Astrocyte (in vitro differentiated cells and primary cell): ENCODE measurements around the gene PCSK2. TPM values are rescaled to one million over a fixed set of nuclear protein-coding genes. Genes with fewer than 3 reads are reported as not detected.

ENCODE experiments used
- DNase-seq: peaks from one replicate; pipeline ENCODE4 v3.0.0-alpha.2; 2010; ENCODE audit warnings: low read depth
- FAIRE-seq: peaks from 2 replicates; lab custom pipeline; 2011; peaks lifted over from hg19 to GRCh38; lab: Jason Lieb, UNC
- H2AFZ ChIP-seq: 2 replicates; pipeline ENCODE4 v1.6.0; 2012; ENCODE audit warnings: low read depth, low read length, inconsistent platforms
- H3K27ac ChIP-seq: 2 replicates; pipeline ENCODE4 v1.5.1; 2011; ENCODE audit warnings: low read depth, low read length, inconsistent platforms
- H3K27me3 ChIP-seq: 2 replicates; pipeline ENCODE4 v1.6.0; 2011; ENCODE audit warnings: low read length, inconsistent platforms; ENCODE audit not compliant: insufficient read depth
- H3K36me3 ChIP-seq: 2 replicates; pipeline ENCODE4 v1.5.1; 2011; ENCODE audit warnings: low read length, inconsistent platforms; ENCODE audit not compliant: insufficient read depth
- H3K4me1 ChIP-seq: 2 replicates; pipeline ENCODE4 v1.5.1; 2011; ENCODE audit warnings: low read length, inconsistent platforms; ENCODE audit not compliant: insufficient read depth
- H3K4me2 ChIP-seq: 2 replicates; pipeline ENCODE4 v1.6.0; 2012; ENCODE audit warnings: low read length, inconsistent platforms
- H3K4me3 ChIP-seq: 2 replicates; pipeline ENCODE4 v1.5.1; 2011; ENCODE audit warnings: low read depth, mild to moderate bottlenecking, low read length, inconsistent platforms; ENCODE audit not compliant: insufficient read depth
- H3K79me2 ChIP-seq: 2 replicates; pipeline ENCODE4 v1.6.0; 2012; ENCODE audit warnings: mild to moderate bottlenecking, low read length, inconsistent platforms; ENCODE audit not compliant: insufficient read depth
- H3K9ac ChIP-seq: 2 replicates; pipeline ENCODE4 v1.6.0; 2012; ENCODE audit warnings: mild to moderate bottlenecking, low read length, inconsistent platforms
- H3K9me3 ChIP-seq: 2 replicates; pipeline ENCODE4 v1.5.1; 2012; ENCODE audit warnings: low read depth, mild to moderate bottlenecking, low read length, inconsistent platforms; ENCODE audit not compliant: insufficient read depth
- H4K20me1 ChIP-seq: 2 replicates; pipeline ENCODE4 v1.6.0; 2012; ENCODE audit warnings: low read length, inconsistent platforms; ENCODE audit not compliant: insufficient read depth
- H3K27ac Mint-ChIP-seq: one replicate; pipeline ENCODE4 v1.8.0; 2021; ENCODE audit warnings: mild to moderate bottlenecking, mixed read lengths; ENCODE audit not compliant: unreplicated experiment
- H3K27me3 Mint-ChIP-seq: one replicate; pipeline ENCODE4 v1.8.0; 2021; ENCODE audit warnings: low read depth, mixed read lengths; ENCODE audit not compliant: unreplicated experiment
- H3K36me3 Mint-ChIP-seq: one replicate; pipeline ENCODE4 v1.8.0; 2021; ENCODE audit warnings: low read depth, mixed read lengths; ENCODE audit not compliant: unreplicated experiment
- H3K4me1 Mint-ChIP-seq: one replicate; pipeline ENCODE4 v1.8.0; 2021; ENCODE audit warnings: low read depth, mixed read lengths; ENCODE audit not compliant: unreplicated experiment
- H3K4me3 Mint-ChIP-seq: one replicate; pipeline ENCODE4 v1.8.0; 2021; ENCODE audit warnings: mild to moderate bottlenecking, moderate library complexity, mixed read lengths; ENCODE audit not compliant: unreplicated experiment
- H3K9me3 Mint-ChIP-seq: one replicate; pipeline ENCODE4 v1.8.0; 2021; ENCODE audit warnings: mild to moderate bottlenecking, mixed read lengths; ENCODE audit not compliant: unreplicated experiment
- EZH2 ChIP-seq: IDR thresholded peaks from 2 replicates; pipeline ENCODE4 v1.6.1; 2012; ENCODE audit warnings: mild to moderate bottlenecking, low read length, inconsistent platforms; ENCODE audit not compliant: insufficient read depth
- total RNA-seq: library from RNA; stranded (reverse); gene quantifications from 2 replicates; pipeline ENCODE4 v1.2.1, GENCODE V29; 2021
- TF ChIP-seq, protein P1 (sequence below): IDR thresholded peaks from 2 replicates; pipeline ENCODE4 v1.5.1; 2011; ENCODE audit warnings: low read depth, mild to moderate bottlenecking, inconsistent platforms, low read length, moderate library complexity; ENCODE audit not compliant: insufficient read depth

Gene PCSK2
- total RNA-seq, 1 donor from 2014 or later = not detected

DNA sequence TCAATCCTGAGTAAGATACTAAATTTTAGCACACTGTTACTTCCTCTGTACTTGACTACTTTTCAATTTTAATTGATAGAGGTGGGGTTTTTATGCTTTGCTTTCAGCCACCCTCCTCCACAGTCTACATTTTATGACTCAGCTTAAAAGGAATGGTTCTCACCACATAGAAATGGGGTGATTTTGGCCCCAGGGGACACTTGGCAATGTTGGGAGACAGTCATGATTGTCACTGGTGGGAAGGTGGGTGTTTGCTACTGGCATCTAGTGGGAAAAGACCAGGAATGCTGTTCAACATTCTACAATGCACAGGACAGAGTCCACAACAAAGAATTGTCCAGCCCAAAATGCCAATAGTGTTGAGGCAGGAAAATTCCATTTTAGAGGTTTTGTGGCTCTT lies 71.3 kb downstream of the PCSK2 start:
- H4K20me1 ChIP-seq = no peaks in the 10 kb centered on the region
- no peaks in the 10 kb centered on the region for H3K9me3 ChIP-seq
- H3K4me2 ChIP-seq = no peak overlapping the region
- Mint-ChIP-seq H3K27ac (peak overlapping the region; percentile 4), H3K36me3 (no peaks in the 10 kb centered on the region), H3K4me3 (no peak overlapping the region), H3K9me3 (no peaks in the 10 kb centered on the region), H3K27me3 (no peaks in the 10 kb centered on the region), H3K4me1 (no peaks in the 10 kb centered on the region)
- H2AFZ ChIP-seq = no peak overlapping the region
- FAIRE-seq = no peak
- no peak overlapping the region for H3K4me3 ChIP-seq
- H3K27ac ChIP-seq = no peak overlapping the region
- DNase-seq = no peak
- no peaks in the 10 kb centered on the region for H3K79me2 ChIP-seq
- no peak for TF ChIP-seq EZH2
- TF ChIP-seq, protein P1, sequence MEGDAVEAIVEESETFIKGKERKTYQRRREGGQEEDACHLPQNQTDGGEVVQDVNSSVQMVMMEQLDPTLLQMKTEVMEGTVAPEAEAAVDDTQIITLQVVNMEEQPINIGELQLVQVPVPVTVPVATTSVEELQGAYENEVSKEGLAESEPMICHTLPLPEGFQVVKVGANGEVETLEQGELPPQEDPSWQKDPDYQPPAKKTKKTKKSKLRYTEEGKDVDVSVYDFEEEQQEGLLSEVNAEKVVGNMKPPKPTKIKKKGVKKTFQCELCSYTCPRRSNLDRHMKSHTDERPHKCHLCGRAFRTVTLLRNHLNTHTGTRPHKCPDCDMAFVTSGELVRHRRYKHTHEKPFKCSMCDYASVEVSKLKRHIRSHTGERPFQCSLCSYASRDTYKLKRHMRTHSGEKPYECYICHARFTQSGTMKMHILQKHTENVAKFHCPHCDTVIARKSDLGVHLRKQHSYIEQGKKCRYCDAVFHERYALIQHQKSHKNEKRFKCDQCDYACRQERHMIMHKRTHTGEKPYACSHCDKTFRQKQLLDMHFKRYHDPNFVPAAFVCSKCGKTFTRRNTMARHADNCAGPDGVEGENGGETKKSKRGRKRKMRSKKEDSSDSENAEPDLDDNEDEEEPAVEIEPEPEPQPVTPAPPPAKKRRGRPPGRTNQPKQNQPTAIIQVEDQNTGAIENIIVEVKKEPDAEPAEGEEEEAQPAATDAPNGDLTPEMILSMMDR = no peak
- no peaks in the 10 kb centered on the region for H3K27me3 ChIP-seq
- no peaks in the 10 kb centered on the region for H3K4me1 ChIP-seq
- H3K36me3 ChIP-seq = no peaks in the 10 kb centered on the region
- no peak overlapping the region for H3K9ac ChIP-seq

DNA sequence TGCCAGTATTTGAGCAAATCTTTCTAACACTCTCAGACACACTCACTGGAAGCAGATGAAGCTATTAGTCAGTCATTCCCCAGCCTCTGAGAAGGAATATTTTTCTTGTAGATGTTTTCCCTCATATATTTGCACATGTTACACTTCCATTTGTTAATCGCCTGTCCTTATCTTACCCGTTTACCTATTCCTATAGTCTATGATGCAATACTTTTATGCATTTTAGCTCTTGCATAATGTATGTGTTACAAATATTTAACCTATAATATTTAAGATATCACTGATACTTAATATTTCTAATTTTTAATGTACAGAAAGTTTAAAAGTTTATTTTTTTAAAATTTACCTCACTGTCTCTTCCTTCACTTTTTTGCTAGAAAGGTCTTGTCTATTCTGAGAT lies 71.9 kb downstream of the PCSK2 start:
- Histone ChIP-seq H3K4me3 (no peak overlapping the region), H3K27ac (no peak overlapping the region), H3K27me3 (no peaks in the 10 kb centered on the region), H3K79me2 (no peaks in the 10 kb centered on the region), H3K4me1 (no peaks in the 10 kb centered on the region), H3K4me2 (no peak overlapping the region), H3K9me3 (no peaks in the 10 kb centered on the region), H3K9ac (no peak overlapping the region), H2AFZ (no peak overlapping the region), H3K36me3 (no peaks in the 10 kb centered on the region), H4K20me1 (no peaks in the 10 kb centered on the region)
- no peak for FAIRE-seq
- no peak for DNase-seq
- H3K27me3 Mint-ChIP-seq = no peaks in the 10 kb centered on the region
- no peaks in the 10 kb centered on the region for H3K36me3 Mint-ChIP-seq
- H3K27ac Mint-ChIP-seq = no peak overlapping the region
- no peak overlapping the region for H3K4me3 Mint-ChIP-seq
- TF ChIP-seq, protein P1 = no peak
- no peak for TF ChIP-seq EZH2
- no peaks in the 10 kb centered on the region for H3K9me3 Mint-ChIP-seq
- H3K4me1 Mint-ChIP-seq = no peaks in the 10 kb centered on the region

DNA sequence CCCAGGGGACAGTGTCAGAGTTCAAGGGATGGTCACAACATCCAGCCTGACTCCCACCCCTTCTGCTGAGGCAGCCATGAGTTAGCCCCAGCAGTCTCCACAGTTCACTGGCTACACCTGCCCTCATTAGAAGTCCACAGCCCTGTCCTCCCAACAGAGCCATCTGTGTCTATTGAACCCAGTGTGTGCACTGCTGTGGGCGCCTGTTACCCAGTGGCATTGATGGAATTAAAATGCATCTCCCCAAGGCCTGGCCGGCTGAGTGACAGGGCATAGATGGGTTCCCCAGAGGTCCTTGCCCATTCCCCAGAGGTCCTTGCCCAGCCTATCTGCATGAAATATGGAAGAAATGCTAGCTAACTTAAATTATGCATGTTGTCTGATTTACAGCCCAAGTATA lies 73.3 kb downstream of the PCSK2 start:
- H3K4me3 ChIP-seq = no peak overlapping the region
- DNase-seq = no peak
- Mint-ChIP-seq H3K27me3 (no peaks in the 10 kb centered on the region), H3K9me3 (no peaks in the 10 kb centered on the region), H3K4me1 (no peaks in the 10 kb centered on the region), H3K27ac (no peak overlapping the region), H3K36me3 (no peaks in the 10 kb centered on the region), H3K4me3 (no peak overlapping the region)
- H3K4me2 ChIP-seq = no peak overlapping the region
- H3K9ac ChIP-seq = no peak overlapping the region
- H3K36me3 ChIP-seq = no peaks in the 10 kb centered on the region
- H3K4me1 ChIP-seq = no peaks in the 10 kb centered on the region
- no peaks in the 10 kb centered on the region for H3K27me3 ChIP-seq
- H3K9me3 ChIP-seq = no peaks in the 10 kb centered on the region
- H2AFZ ChIP-seq = no peak overlapping the region
- TF ChIP-seq, protein P1 = no peak
- no peak for TF ChIP-seq EZH2
- no peak for FAIRE-seq
- H3K79me2 ChIP-seq = no peaks in the 10 kb centered on the region
- no peak overlapping the region for H3K27ac ChIP-seq
- no peaks in the 10 kb centered on the region for H4K20me1 ChIP-seq
